Raji (cell line): Measurements from ENCODE around the gene SLFN12L.

ENCODE experiments used
- POLR2A ChIP-seq: IDR thresholded peaks from 2 replicates; pipeline ENCODE4 v1.6.1; 2011; ENCODE audit warnings: low read depth, low read length, control low read depth; ENCODE audit not compliant: insufficient read depth

SLFN12L gene

DNA sequence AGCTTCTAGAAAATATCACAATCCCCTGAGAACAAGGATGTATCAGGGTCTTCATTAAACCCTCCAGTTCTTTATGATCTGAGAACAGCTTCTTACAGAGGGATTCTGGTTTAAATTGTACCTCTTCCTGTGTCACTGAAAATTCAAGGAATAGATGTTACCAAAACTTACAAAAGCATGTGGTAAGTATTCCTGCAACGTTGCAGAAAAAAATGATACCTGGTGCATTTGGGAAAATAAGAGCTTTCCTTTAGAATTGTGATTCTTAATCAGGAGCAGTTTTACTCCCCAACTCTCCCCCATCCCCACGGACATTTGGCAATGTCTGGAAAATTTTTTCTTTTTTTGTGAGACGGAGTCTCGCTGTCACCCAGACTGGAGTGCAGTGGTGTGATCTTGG, 15.8 kb upstream of the SLFN12L start:
- no peak for TF ChIP-seq POLR2A

GRCh38 chr17:35548978-35549377, 11.5 kb upstream of the SLFN12L start:
- no peak for TF ChIP-seq POLR2A

DNA sequence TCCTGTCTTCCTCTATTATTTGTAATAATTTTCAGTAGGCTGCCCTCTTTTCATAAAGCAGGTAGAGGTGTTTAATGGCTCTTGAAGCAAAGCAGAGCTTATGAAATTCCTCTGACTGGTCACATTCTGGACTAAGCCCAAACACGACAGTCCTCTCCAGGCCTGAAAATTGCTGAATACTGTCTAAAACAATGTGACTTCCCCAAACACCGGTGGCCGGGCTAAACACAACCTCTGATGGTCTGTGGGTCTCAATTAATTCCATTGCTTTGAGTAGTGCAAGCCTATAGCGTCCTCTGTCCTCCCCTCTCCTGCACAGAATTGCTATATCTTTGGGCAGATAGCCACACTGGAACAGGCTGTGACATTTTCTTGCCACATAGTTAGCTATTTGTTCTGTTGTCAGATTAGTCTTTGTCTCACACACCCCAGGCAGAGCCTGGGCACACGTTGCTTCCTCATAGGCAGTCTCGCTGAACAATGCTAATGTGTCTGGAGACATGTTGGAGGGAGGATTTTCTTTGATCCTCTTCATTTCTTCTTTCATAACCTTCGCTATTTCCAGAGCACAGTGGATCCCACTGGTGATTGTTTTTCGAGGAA, 10.8 kb upstream of the SLFN12L start:
- no peak for TF ChIP-seq POLR2A

DNA sequence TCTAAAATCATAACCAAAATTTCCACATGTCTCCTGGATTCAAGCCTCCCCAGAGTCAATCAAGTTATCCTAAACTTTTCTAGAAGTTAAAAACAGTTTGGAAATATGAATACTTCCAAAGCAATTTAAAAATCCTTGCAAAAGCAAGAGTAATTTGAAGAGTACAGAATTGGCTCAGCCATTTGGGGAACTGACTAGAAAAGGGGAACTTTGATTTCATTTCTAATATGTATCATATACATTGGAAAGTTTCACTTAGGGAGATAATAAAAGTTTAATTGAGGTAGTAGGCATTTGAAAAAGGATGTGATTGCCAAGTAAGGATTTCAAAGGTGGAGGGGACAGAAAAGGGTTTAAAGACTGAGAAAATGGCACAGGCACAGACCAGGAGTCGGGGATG, 9.0 kb upstream of the SLFN12L start:
- TF ChIP-seq POLR2A: no peak

DNA sequence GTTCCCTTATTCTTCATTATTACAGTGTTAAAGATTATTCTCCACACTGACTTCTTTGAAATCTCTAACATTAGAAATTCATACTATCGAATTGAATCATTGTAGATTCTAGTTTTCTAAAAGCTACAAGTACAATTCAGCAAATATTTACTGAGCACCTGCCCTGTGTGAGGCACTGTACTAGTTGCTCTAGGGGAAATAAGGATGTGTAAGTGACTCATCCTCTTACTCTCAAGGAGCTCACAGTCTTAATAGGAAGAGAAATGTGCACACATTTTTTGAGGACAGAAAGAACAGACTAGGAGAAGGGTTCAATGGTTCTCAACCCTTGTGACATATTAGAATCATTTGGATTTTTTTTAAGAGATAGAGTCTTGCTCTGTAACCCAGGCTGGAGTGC, 7.7 kb upstream of the SLFN12L start:
- no peak for TF ChIP-seq POLR2A

GRCh38 chr17:35543856-35544255, 6.4 kb upstream of the SLFN12L start:
- no peak for TF ChIP-seq POLR2A

DNA sequence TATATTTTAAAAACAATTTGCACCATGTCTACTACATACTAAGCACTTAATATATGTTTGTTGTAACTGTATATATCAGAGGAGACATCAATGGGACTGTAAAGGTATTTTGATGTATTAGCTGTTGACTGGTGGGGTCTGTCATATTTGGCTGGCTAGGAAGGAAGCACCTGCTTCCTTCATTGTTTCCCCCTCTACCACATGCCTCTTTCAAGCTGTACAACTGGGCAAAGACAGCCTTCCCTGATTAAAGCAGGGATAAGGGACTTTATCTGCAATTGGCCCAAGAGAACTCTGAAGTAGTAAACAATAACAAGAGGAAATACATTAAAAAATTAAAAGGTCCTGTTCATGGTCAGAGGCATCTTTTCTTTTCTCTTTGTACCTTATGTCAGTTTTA, 5.5 kb upstream of the SLFN12L start:
- no peak for TF ChIP-seq POLR2A

- TF ChIP-seq POLR2A: no peak
Measured at GRCh38 chr17:35541434-35541833, 4.0 kb upstream of the SLFN12L start.

DNA sequence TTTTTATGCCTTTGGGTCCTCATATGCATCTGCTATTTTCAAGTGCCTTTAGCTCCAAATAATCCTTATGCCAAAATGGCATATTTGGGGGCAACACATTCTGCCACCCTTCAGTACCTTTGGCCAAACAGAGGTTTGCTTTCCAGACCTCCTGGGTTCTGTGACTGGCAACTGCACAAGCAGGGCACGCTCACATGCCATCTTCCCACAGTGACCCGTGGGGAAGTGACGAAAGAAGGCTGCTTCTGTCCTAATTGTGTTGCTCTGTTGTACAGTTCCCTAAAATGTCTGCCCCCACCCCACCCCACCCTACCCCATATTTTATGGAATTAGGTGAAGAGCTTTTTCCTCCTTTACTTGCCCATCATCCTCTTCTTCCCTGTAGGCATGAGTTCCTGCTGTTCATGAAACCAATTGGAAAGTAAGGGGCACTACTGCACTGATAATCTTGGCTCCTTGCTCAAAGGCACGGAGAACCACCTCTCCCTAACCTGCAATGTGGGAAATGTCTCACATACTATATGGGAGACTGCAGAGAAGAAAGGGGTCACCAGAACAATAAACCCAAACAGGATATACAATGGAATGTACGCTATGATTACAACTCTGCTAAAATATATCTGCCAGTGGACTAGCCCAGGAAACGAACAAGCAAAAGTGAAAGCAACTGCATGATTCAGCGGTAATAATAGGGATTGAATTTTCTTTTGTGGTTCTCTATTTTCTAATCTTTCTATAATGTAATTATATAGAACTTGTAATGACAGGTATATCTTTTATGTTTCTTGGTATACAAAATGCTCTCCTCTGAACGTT, 3.3 kb upstream of the SLFN12L start:
- no peak for TF ChIP-seq POLR2A

DNA sequence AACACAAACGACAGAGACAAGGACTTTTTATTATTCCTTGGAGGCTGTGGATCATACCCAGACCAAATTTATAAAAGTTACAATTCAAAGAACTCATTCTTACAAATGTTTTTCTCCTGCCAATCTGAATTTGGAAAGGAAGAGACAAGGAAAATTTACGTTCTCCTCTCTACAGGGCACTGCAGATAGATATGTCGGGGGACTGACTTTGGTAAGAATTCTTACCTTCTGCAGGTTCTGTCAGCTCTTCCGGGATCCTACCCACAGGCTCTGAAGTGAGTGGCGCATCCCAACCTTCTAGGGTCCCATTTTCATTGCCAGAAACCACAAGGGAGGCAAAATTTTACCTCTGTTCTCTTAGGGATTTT, 2.2 kb upstream of the SLFN12L start:
- TF ChIP-seq POLR2A: no peak

GRCh38 chr17:35536664-35537171, 760 bp downstream of the SLFN12L start:
- TF ChIP-seq POLR2A: no peak

GRCh38 chr17:35534576-35535093, 2.8 kb downstream of the SLFN12L start:
- TF ChIP-seq POLR2A: no peak

GRCh38 chr17:35531160-35531559, 6.3 kb downstream of the SLFN12L start:
- TF ChIP-seq POLR2A: no peak

GRCh38 chr17:35529866-35530265, 7.6 kb downstream of the SLFN12L start:
- TF ChIP-seq POLR2A: no peak

DNA sequence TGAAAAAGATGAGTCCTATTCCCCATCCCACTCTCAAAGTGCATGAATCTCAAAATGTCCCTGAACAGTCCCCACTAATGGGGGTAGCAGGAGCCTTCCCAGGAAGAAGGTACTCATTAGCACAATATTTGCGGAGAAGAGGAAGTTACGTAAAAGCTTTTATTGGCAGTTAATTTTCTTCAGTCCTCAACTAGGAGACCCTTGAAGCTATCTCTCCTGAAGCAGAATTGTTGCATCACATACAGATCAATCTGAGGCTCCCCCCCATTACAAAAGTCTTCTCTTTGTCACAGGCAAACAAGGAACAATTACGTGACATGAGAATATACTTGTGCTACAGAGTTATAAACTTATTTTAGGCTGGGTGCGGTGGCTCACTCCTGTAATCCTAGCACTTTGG, 14.2 kb downstream of the SLFN12L start:
- no peak for TF ChIP-seq POLR2A

GRCh38 chr17:35521150-35521549, 16.3 kb downstream of the SLFN12L start:
- TF ChIP-seq POLR2A: no peak
